ENCODE data around the gene HNF1B.

Gene HNF1B

GRCh38 chr17:37657202-37657601 is 87.7 kb downstream of the HNF1B start:
- H3K4me3 Mint-ChIP-seq: no peak overlapping the region
- H3K4me1 Mint-ChIP-seq: peaks cover 8% of the 10 kb centered on the region
- H3K27me3 Mint-ChIP-seq: peaks cover 23% of the 10 kb centered on the region
- no peak overlapping the region for H3K27ac Mint-ChIP-seq
- ATAC-seq (no peak), DNase-seq (no peak)
- no peaks in the 10 kb centered on the region for H3K9me3 Mint-ChIP-seq

- Mint-ChIP-seq H3K27ac (no peak overlapping the region), H3K27me3 (peaks cover 53% of the 10 kb centered on the region), H3K9me3 (no peaks in the 10 kb centered on the region), H3K4me1 (peaks cover 6% of the 10 kb centered on the region), H3K4me3 (no peak overlapping the region)
- no peak for ATAC-seq
- DNase-seq: no peak
Measured at GRCh38 chr17:37651849-37652248, 93.0 kb downstream of the HNF1B start.

GRCh38 chr17:37650419-37651003 is 94.3 kb downstream of the HNF1B start:
- Mint-ChIP-seq H3K4me3 (no peak overlapping the region), H3K27ac (no peak overlapping the region), H3K4me1 (peaks cover 6% of the 10 kb centered on the region), H3K9me3 (no peaks in the 10 kb centered on the region), H3K27me3 (peaks cover 66% of the 10 kb centered on the region)
- DNase-seq: peak in 1 of 2 donors; percentile 20
- peak; percentile 43 for ATAC-seq

GRCh38 chr17:37648555-37648954 is 96.3 kb downstream of the HNF1B start:
- Mint-ChIP-seq H3K9me3 (no peaks in the 10 kb centered on the region), H3K4me1 (peaks cover 9% of the 10 kb centered on the region), H3K27me3 (peaks cover 80% of the 10 kb centered on the region), H3K4me3 (no peak overlapping the region), H3K27ac (no peak overlapping the region)
- DNase-seq (no peak), ATAC-seq (no peak)

GRCh38 chr17:37647856-37648255 is 97.0 kb downstream of the HNF1B start:
- Mint-ChIP-seq H3K27ac (no peak overlapping the region), H3K27me3 (peaks cover 75% of the 10 kb centered on the region), H3K4me3 (no peak overlapping the region)

GRCh38 chr17:37643869-37644268 is 101.0 kb downstream of the HNF1B start:
- H3K27me3 Mint-ChIP-seq: peaks cover 46% of the 10 kb centered on the region
- peaks cover 29% of the 10 kb centered on the region for H3K4me1 Mint-ChIP-seq
- DNase-seq (no peak), ATAC-seq (no peak)
- H3K27ac Mint-ChIP-seq: no peak overlapping the region
- peak overlapping the region; percentile 90 to 91 for H3K4me3 Mint-ChIP-seq
- H3K9me3 Mint-ChIP-seq: no peaks in the 10 kb centered on the region

More at GRCh38 chr17:37647856-37648255, 97.0 kb downstream of the HNF1B start:
- H3K9me3 Mint-ChIP-seq: no peaks in the 10 kb centered on the region
- DNase-seq (no peak), ATAC-seq (no peak)
- H3K4me1 Mint-ChIP-seq: peaks cover 4% of the 10 kb centered on the region

- H3K27me3 Mint-ChIP-seq: peaks cover 39% of the 10 kb centered on the region
- ATAC-seq (peak; percentile 99), DNase-seq (peak; percentile 83 to 89)
- peak within 1 kb of the TSS; percentile 90 to 91 for H3K4me3 Mint-ChIP-seq
- peaks cover 29% of the 10 kb centered on the region for H3K4me1 Mint-ChIP-seq
- H3K27ac Mint-ChIP-seq: peak within 1 kb of the TSS; percentile 86 to 94
- no peaks in the 10 kb centered on the region for H3K9me3 Mint-ChIP-seq
Measured at GRCh38 chr17:37643118-37643766, 101.6 kb downstream of the HNF1B start, which contains the start of gene DDX52. TSS of gene DDX52 (minus strand) at chr17:37643446. CDS start at chr17:37643420, 26 bp downstream.

GRCh38 chr17:37642681-37643080 is 102.2 kb downstream of the HNF1B start:
- peaks cover 29% of the 10 kb centered on the region for H3K4me1 Mint-ChIP-seq
- H3K4me3 Mint-ChIP-seq: peak overlapping the region; percentile 90 to 91
- H3K27me3 Mint-ChIP-seq: peaks cover 34% of the 10 kb centered on the region
- no peak for DNase-seq
- peak overlapping the region; percentile 86 to 94 for H3K27ac Mint-ChIP-seq
- no peaks in the 10 kb centered on the region for H3K9me3 Mint-ChIP-seq
- ATAC-seq: peak; percentile 53

GRCh38 chr17:37640015-37640414 is 104.8 kb downstream of the HNF1B start:
- ATAC-seq (no peak), DNase-seq (no peak)
- no peaks in the 10 kb centered on the region for H3K9me3 Mint-ChIP-seq
- peaks cover 29% of the 10 kb centered on the region for H3K4me1 Mint-ChIP-seq
- H3K27me3 Mint-ChIP-seq: peaks cover 15% of the 10 kb centered on the region
- H3K27ac Mint-ChIP-seq: no peak overlapping the region
- H3K4me3 Mint-ChIP-seq: peak overlapping the region in 1 of 2 donors; percentile 20

GRCh38 chr17:37637956-37638355 is 106.9 kb downstream of the HNF1B start:
- H3K27me3 Mint-ChIP-seq: no peaks in the 10 kb centered on the region
- H3K9me3 Mint-ChIP-seq: no peaks in the 10 kb centered on the region
- H3K27ac Mint-ChIP-seq: no peak overlapping the region
- peaks cover 25% of the 10 kb centered on the region for H3K4me1 Mint-ChIP-seq
- DNase-seq (no peak), ATAC-seq (no peak)
- no peak overlapping the region for H3K4me3 Mint-ChIP-seq

Data from stimulated activated naive CD8-positive, alpha-beta T cell treated with anti-CD3 and anti-CD28 coated beads, Interleukin-15, amount 100 ng/mL, for 72 hours (primary cell).